ENCODE results near the gene CPA4. TPM values are rescaled to one million over a fixed set of nuclear protein-coding genes. Genes with fewer than 3 reads are reported as not detected.

The CPA4 gene
- total RNA-seq, 1 donor from 2014 or later: 27.7 TPM

- no peak for DNase-seq (ENCODE audit: extremely low read depth, low read depth, low spot score)
Observed at GRCh38 chr7:130344271-130344866, 51.4 kb downstream of the CPA4 start, which contains the start of gene CPA5. Gene CPA5, plus strand, starts transcription at chr7:130344816. Its CDS starts 1,670 bp downstream, at chr7:130346486.

GRCh38 chr7:130345136-130345535 lies 52.2 kb downstream of the CPA4 start:
- no peak for DNase-seq (ENCODE audit: extremely low read depth, low read depth, low spot score)

GRCh38 chr7:130345725-130346124 lies 52.8 kb downstream of the CPA4 start:
- no peak for DNase-seq (ENCODE audit: extremely low read depth, low read depth, low spot score)

- DNase-seq (ENCODE audit: extremely low read depth, low read depth, low spot score): no peak
Observed at GRCh38 chr7:130346177-130346905, 53.4 kb downstream of the CPA4 start.

GRCh38 chr7:130346941-130347340 lies 54.0 kb downstream of the CPA4 start:
- DNase-seq (ENCODE audit: extremely low read depth, low read depth, low spot score): no peak

- DNase-seq (ENCODE audit: extremely low read depth, low read depth, low spot score): no peak
Observed at GRCh38 chr7:130349911-130350782, 57.2 kb downstream of the CPA4 start.

GRCh38 chr7:130350945-130351790 lies 58.2 kb downstream of the CPA4 start:
- no peak for DNase-seq (ENCODE audit: extremely low read depth, low read depth, low spot score)

GRCh38 chr7:130351791-130352090 lies 58.8 kb downstream of the CPA4 start:
- DNase-seq (ENCODE audit: extremely low read depth, low read depth, low spot score): no peak

- no peak for DNase-seq (ENCODE audit: extremely low read depth, low read depth, low spot score)
Observed at GRCh38 chr7:130352194-130353074, 59.5 kb downstream of the CPA4 start.

GRCh38 chr7:130353196-130353595 lies 60.2 kb downstream of the CPA4 start:
- no peak for DNase-seq (ENCODE audit: extremely low read depth, low read depth, low spot score)

- DNase-seq (ENCODE audit: extremely low read depth, low read depth, low spot score): no peak
Observed at GRCh38 chr7:130356121-130356875, 63.3 kb downstream of the CPA4 start.

- no peak for DNase-seq (ENCODE audit: extremely low read depth, low read depth, low spot score)
Observed at GRCh38 chr7:130356876-130357611, 64.1 kb downstream of the CPA4 start.

GRCh38 chr7:130358471-130358870 lies 65.5 kb downstream of the CPA4 start:
- no peak for DNase-seq (ENCODE audit: extremely low read depth, low read depth, low spot score)

- DNase-seq (ENCODE audit: extremely low read depth, low read depth, low spot score): no peak
Observed at GRCh38 chr7:130359276-130359857, 66.4 kb downstream of the CPA4 start.

- DNase-seq (ENCODE audit: extremely low read depth, low read depth, low spot score): no peak
Observed at GRCh38 chr7:130360518-130360917, 67.6 kb downstream of the CPA4 start.

- no peak for DNase-seq (ENCODE audit: extremely low read depth, low read depth, low spot score)
Observed at GRCh38 chr7:130361681-130362080, 68.7 kb downstream of the CPA4 start.

- DNase-seq (ENCODE audit: extremely low read depth, low read depth, low spot score): no peak
Observed at GRCh38 chr7:130362251-130362816, 69.4 kb downstream of the CPA4 start.
